SK-N-MC (cell line): Measurements from ENCODE around the gene MLNR.

Experiments used
- EZH2 ChIP-seq: fragments of 200-600 bp; sonication (generic); IDR thresholded peaks from one replicate; pipeline ENCODE4 v1.6.1; 2017; ENCODE audit warnings: antibody characterized with exemption
- POLR2AphosphoS5 ChIP-seq: IDR thresholded peaks from 2 replicates; pipeline ENCODE4 v1.6.1; 2012; ENCODE audit warnings: mild to moderate bottlenecking, low read depth, low read length, borderline replicate concordance

GRCh38 chr13:49234741-49235140 is 14.6 kb downstream of the MLNR start:
- TF ChIP-seq POLR2AphosphoS5 (no peak), EZH2 (no peak)
